NCI-H2196 (cell line): Measurements from ENCODE around the gene PEX26.
"Not testable (repeated sequence)": the region's sequence is repeated elsewhere in the genome, so short reads cannot be mapped to it uniquely, and the experiment has no call there.

Source experiments
- DNase-seq: peaks from one replicate; lab custom pipeline; 2025; ENCODE audit not compliant: unreplicated experiment; lab: John Stamatoyannopoulos, UW

Gene PEX26

DNA sequence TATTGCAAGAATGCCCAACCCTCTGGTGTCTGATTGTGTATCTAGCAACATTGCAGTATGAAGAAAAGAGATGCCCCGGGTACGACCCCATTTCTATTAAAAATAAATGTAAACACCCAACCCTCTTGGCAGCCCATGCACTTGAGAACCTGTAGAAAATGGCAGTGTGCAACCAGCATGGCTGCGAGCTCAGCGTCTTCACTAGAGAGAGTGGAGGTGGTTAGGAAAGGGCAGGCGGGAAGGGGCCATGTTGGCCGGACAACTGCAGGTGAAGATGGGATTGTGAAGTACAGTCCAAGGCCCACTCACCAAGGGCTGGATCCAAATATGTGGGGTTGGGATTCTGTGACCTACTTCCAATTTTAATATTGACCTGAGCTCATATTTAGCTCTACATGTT, 15.9 kb downstream of the PEX26 start:
- DNase-seq, result no peak

DNA sequence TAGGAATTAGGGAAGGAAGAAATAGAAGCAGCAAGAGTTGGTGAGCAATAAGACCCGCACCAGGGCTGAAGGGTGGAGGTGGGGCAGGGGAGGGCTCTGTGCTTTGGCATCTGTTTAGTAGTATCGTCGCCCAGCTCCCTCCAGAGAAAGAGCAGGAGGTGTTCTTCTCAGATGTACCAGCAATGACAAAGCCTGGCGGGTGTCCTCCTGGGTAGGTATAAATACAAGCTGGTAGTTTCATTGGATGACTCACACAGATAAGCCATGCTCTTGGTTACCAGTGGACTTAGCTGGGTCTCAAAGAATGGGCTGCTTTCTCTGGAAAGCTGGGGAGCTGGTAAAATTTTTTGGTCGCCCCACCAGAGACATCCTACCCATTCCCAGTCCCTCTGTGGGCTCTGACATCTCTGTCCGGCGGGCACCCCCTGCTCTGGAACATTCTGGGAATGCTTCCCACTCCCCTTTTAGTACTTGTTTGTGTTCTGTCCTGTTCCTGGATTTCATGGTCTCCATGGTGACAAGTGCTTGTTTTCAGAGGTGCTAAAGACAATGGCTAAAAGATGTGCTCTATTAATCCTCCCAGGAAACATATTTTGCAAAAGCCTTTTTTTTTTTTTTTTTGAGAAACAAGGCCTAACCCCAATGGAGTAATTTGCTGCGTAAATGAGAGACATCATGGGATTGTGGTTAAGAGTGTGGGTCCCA, 17.5 kb downstream of the PEX26 start:
- DNase-seq, result no peak

DNA sequence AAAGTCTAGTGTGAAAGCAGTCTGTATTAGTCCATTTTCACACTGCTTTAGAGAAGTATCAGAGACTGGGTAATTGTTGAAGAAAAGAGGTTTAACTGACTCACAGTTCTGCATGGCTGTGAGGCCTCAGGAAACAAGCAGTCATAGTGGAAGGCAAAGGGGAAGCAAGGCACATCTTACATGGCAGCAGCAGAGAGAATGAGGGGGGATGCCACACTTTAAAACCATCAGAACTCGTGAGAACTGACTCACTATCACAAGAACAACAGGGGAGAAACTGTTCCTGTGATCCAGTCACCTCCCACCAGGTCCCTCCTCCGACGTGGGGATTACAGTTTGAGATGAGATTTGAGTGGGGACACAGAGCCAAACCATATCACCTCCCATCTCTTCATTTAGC, 19.0 kb downstream of the PEX26 start:
- DNase-seq, result no peak

DNA sequence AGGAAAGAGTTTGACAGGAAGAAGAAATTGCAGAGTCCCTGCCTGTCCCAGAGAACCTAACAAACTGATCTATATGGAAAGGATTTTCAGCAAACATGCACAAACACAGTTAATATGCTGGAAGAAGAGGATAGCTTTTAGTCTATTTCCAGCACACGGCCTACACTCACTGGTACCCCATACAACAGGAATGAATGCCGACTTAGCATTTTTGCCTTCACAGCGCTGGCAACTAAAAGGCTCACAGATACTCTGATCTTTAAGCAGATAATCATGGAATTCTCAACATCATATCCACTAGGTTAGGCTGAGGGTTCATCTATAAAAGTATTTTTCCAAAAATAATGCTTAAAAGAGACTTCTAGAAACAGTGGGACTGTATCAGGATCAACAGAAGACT, 23.0 kb downstream of the PEX26 start:
- DNase-seq, result no peak

DNA sequence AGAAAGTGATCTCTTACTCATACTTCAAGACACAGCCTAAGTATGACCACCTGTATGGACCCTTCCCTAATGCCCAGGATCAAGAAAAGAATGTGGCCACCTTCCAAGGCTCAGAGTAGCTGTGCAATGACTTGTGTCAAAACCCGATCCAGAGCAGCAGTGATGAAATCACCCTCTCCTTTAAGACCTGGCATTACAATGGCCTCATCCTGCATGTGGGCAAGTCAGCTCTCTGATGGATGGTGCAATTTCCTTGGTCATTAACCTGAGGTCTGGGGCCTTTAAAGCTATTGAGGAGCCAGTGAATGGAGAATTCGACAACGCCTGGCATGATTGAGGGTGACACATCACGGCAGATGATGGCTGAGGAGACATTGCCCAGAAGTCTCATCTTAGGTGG, 23.7 kb downstream of the PEX26 start:
- DNase-seq, result no peak

DNA sequence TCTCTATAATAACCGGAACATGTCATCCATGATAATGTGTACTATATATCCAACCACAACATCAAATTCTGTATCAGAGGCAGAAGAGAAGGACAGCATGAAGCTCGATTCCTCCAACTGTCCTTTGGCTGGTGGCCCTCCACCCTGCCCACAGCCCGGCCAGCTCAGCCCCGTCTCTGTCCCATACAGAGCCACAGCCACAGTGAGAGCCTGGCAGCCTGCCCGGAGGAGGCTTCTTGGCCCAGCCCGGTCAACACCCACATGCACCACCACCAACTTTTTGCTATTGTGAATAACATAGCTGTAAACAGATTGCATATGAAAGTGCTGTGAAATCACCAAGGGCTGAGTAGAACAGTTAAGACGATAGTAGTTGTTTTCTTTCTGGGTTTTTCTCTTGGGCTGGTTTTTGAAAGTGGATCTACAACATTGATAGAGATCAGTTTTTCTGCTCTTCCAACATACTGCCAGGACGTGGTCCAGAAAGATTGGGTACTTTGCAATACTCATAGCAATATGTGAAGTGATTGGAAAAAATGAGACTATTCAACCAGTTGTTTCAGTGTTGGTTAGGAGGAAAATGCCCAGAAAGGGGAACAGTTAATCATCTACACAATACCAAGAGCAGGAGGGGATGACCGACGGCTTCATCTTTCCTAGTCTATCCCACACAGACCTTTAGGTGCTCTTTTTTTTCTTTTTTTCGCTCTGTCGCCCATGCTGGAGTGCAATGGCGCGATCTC, 25.9 kb downstream of the PEX26 start:
- DNase-seq, result no peak

DNA sequence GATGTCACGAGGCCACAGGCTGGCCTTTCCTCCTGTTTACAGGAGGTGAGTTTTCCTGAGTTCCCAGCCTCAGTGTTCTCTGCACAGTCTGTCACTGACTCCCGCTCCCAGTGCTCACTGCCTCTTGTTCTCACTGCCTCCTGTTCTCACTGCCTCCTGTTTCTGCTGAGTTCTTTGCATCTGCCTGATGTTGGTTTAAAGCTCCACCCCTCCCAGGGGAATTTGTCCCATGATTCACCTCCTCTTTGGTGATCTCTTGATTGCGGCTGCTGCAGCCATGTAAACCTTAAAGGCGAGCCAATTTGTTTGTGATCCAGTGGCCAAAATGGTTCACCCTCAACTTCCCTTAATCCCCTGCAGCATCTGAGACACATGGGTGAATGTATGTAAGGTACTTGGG, 26.8 kb downstream of the PEX26 start:
- no peak for DNase-seq

DNA sequence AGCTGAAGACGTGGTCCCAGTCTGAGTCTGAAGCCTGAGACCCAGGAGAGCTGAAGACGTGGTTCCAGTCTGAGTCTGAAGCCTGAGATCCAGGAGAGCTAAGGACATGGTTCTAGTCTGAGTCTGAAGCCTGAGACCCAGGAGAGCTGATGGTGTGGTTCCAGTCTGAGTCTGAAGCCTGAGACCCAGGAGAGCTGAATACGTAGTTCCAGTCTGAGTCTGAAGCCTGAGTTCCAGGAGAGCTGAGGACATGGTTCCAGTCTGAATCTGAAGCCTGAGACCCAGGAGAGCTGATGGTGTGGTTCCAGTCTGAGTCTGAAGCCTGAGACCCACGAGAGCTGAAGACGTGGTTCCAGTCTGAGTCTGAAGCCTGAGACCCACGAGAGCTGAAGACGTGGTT, 28.2 kb downstream of the PEX26 start:
- not testable (repeated sequence) for DNase-seq

DNA sequence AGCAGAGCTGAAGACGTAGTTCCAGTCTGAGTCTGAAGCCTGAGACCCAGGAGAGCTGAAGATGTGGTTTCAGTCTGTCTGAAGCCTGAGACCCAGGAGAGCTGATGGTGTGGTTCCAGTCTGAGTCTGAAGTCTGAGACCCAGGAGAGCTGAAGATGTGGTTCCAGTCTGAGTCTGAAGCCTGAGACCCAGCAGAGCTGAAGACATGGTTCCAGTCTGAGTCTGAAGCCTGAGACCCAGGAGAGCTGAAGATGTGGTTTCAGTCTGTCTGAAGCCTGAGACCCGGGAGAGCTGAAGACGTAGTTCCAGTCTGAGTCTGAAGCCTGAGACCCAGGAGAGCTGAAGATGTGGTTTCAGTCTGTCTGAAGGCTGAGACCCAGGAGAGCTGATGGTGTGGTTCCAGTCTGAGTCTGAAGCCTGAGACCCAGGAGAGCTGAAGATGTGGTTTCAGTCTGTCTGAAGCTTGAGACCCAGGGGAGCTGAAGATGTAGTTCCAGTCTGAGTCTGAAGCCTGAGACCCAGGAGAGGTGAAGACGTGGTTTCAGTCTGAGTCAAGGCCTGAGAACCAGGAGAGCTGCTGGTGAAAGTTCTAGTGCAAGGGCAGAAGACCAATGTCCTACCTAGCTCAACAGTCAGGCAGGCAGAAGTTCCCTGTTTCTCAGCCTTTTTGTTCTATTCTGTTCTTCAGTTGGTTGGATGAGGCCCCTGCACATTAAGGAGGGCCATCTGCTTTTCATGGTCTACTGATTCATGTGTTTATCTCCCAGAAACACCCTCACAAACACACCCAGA, 29.0 kb downstream of the PEX26 start:
- DNase-seq, result not testable (repeated sequence)

DNA sequence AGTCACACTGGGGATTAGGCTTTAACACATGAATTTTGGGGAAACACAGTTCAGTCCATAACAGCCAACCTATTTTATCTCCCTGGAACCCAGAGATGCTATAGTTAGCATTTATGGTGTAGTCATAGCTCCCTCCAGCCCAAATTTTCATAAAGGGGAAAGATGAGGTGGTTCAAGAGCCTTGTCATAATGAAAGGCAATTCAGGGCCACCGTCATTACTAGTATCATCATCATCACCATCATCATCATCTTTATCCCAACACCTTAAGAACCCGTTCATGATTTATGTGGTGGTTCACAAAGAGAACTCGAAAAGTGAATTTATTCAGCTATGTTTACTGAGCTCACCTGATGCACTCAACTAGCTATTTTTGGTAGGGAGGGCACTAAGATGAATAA, 30.4 kb downstream of the PEX26 start:
- no peak for DNase-seq

DNA sequence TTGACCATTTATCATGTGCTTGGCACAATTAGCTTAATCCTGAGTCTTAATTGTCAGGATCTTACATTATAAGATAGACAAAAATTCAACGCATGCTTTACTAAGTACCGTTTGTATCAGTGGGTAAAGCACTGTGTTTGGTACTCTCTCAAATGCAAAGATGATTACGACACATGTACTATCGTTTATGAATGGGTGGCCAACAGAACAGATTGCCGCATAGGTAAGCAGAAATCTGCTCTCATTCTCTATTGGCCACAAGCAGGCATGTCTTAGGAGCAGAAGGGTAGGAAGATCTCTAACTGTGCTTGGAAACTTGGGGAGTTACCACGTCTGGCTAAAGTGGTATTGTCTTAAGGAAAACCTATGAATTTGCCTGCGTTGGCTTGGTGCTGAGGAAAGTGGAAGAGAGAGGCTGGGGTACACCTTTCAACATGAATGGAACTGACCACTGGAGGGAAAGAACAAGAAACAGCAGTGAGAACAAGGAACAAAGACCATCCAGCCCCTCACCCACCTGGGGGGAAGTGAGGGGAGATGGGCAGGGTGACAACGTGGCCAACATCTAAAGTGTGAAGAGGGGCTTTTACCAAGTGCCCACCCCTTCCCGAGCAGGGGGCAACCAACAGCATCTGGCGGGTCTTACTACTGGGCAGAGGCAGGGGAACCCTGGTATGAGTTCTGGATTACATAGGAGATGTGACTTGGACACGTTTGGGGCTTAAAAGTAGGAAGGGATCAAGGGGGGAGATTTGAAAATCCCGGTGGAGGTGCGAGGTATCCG, 31.8 kb downstream of the PEX26 start:
- DNase-seq, result no peak

DNA sequence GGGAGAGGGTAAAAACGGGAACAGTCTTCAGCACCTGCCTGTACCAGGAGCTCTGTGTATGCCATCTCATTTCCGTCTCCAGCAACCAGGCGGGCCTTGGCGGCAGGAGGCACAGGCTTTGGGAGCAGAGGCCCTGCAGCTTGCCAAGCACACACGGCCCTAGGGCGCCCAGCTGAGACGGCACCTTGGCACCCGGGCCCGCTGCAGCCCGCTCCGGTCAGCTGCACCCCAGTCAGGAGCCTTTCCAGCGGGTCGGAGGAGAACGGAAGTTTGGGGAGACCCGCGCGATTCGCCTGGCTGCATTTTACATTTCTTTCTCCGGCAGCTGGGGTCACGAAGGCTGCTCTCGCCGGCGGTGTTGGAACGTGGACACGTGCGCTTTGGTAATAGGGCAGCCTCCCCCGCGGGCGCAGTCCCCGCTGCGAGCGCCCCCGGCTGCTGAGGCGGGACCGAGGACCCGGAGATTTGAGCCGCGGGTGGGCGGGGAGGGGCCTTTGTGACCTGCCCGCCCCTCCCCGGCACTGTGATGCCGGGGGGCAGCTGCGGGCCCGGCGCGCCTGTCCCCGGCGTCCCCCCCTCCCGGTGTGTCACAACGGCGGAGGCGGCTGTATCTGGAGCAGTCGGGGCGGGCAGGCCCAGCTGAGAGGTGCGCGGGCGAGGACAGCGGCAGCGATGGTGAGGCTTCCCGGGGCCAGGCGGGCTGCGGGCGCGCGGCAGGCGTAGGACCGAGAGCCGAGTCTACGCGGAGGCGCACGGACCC, 32.6 kb downstream of the PEX26 start, which contains the start of gene TUBA8:
TUBA8 (plus strand) TSS at position 616 of the 760 bp plus-strand sequence; CDS start at position 673, 57 bp downstream.
- DNase-seq, result peak; percentile 55

DNA sequence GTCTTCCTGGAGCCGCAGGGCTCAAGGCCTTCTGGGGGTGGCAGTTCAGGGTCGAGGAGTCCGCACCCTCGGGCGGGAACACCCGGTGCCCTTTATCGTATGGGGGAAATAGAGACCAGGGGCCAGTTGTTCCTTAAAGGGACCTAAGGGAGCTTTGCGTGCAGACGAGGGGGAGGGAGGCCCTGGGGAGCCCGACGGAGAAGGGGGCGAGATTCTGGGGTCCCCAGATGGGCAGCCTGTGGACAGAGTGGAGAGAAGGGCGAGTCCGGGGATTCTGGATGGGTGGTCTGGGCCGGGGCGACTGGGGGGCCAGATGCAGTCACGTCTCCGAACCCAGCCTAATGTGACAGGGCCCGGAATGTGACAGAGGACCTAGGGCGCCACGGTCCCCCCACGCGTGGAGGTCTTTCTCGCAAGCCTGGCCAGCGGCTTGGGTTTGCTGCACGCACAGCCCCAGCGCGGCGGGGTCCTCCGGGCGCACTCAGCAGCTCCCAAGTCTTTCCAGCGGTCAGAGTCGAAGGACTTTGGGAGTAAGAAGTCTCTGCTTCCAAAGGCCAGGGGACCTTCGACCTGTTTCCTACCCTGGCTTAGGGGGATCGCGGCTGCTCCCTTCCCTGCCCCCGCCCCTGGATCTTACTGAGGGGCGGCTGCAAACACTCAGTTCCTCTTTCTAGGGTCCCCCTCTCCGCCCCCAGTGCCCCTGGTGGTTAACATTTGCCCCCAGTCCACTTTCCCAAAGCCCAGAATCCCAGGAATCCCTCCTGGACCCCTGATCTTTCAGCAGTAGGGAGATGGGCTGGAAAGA, 33.4 kb downstream of the PEX26 start:
- DNase-seq, result no peak

DNA sequence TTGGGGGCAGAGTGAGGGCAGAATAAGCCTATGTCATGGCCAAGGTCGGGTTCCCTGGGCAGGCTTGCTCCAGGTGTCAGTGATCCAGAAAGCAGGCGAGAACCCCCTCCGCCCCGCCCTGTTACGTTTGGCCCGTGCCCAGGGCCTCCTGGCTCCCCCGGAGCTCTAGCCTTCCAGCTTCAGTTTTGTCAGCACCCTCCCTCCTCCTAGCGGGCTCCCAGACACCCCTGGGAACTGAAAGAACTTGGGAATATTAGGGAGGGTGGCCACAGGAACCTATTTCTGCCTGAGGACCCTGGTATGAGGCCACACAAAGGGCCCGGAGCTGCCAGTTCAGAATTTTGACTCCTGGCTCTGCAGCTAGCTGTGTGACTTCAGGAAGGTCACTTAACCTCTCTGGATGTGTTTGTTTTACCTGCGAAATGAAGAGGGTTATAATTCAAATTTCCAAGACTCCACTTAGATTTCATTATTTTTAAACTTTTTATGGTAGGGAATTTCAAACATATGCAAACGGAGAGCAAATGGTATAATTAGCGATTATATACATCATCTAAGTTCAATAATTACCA, 34.1 kb downstream of the PEX26 start:
- no peak for DNase-seq

DNA sequence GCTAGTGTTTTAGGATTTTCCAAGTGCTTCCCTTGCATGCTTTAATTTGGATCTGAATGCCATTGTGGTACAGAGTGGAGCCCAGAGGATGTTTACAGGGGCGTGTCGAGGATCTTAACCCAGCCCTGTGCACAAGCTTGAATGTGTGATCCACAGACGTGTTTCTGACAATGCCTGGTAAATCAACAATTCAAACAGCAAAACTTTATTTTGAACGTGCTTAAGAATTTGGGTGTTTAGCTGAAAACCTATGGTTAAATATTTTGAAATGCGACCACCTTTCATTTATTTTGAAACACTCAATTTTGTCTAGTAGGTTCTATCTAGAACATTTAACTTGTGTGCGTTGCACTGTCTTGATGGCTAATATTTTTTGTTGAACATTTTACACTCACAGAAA, 34.6 kb downstream of the PEX26 start:
- no peak for DNase-seq

DNA sequence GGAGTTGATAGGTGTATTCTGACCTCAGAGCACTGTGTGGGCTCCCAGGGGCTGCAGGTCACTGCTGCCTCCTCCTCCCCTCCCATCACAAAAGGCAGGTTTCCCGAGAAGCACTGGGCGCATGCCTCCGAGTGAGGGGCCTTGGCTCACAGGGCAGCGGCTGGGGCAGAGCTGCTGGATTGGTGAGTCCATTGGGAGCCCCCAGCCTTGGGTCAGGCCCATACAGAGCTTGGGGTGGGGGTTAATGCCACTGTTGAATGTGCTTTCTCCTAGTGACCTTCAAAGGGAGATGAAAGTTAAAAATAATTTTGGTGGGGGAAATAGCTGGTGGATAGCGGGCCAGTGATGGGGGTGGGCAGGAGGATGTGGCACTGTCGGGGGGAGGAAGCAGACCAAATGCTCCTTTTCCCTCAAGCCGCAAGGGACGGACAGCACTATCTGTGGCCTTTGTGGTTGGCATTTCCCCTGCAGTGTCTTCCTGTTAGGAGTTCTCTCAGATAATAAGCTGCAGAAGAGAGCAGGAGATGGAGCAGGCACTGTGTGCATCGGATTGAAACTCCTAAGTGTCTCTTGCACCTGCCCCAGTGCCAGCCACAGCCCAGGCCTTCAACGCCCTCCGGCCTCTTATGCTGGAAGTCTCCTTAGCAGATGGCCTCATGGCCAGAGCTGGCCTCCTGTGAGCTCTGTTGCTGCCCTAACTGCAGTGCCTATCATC, 36.0 kb downstream of the PEX26 start:
- DNase-seq, result no peak

DNA sequence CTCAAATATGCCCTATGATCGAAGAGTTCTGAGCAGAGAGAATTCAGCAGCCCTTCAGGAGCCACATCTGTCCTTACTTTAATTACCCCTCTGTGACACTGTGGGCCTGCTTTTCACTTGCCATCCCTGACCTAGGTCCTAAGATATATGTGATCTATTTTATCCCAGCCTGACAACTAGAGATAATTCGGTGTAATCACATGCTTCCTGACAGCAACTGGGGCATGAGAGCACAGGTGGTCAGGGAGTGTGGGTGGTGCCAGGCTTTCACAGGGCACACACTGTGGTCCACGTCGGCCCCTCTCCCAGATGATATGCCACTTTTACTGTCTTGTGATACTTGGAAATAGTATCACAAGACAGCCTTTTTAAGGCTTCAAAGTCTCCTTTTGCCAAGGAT, 36.7 kb downstream of the PEX26 start:
- no peak for DNase-seq

DNA sequence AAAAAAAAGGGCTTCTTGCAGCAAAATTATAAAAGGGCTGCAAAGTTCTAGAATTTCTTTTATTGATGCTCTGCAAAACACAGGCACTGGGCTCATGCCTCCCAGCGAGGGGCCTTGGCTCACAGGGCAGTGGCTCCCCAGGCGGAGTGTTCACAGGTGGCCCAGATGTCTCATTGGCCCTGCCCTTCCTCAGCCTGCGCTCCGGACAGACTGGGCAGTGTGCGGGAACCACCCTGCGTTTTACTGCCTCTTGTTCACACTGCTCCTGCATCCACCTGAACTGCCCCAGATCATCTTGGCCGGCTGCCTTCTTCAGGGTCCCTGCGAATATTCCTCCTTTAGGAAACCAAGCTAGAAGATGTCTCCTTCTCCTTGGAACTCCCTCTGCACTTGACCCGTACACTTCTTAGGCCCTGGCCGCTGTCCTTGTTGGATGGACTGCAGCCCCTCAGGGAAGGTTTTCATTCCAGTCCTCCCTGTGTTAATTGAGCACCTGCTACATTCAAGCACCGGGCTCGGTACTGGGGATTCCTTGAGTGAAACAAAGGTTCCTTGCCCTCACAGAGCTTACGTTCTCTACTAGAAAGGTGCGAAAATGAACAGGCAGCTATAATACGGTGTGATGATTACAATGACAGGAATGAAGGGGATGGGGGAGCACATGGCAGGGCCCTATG, 37.3 kb downstream of the PEX26 start:
- no peak for DNase-seq
